Measurements from ENCODE around the gene BACH2. TPM values are rescaled to one million over a fixed set of nuclear protein-coding genes. Genes with fewer than 3 reads are reported as not detected.

BACH2 gene
- polyA plus RNA-seq, 1 donor from 2014 or later: 45.5 TPM

DNA sequence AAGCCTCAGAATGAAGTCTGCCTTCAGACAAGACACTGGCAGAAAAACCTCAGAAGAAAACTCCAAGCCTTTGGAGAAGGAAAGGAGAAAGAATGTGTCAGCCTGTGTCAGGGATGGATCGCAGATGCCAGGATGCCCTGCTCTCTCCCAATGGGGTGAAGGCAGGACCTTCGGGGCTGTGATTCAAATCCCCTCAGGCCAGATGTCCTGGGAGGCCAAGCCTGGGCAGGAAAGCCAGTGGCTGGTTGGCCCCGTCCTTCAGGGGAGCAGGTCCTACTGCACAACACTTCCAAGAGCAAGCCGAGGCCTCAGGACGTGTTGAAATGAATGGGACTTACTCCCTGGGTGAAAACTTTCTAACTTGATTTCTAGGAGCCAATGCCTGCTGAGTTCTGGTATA is 365.9 kb downstream of the BACH2 start:
- no peak overlapping the region for H2AFZ ChIP-seq (ENCODE audit: low read depth, low read length)
- H3K9ac ChIP-seq (ENCODE audit: low read length): no peak overlapping the region
- H3K4me3 ChIP-seq (ENCODE audit: low read length): no peak overlapping the region
- H4K20me1 ChIP-seq (ENCODE audit: insufficient read depth): no peaks in the 10 kb centered on the region
- no peaks in the 10 kb centered on the region for H3K36me3 ChIP-seq (ENCODE audit: insufficient read depth, low read length)
- no peak overlapping the region for H3K4me2 ChIP-seq (ENCODE audit: low read length)
- H3K27ac ChIP-seq (ENCODE audit: low read length): no peak overlapping the region
- H3K9me2 ChIP-seq (ENCODE audit: insufficient read depth, low read length): no peaks in the 10 kb centered on the region
- TF ChIP-seq TAF1 (IDR thresholded peaks at IDR 0.05; ENCODE audit: low read depth) (no peak), EP300 (conservative IDR thresholded peaks at IDR 0.05; ENCODE audit: poor library complexity, severe bottlenecking) (no peak), EZH2 (IDR thresholded peaks at IDR 0.05; ENCODE audit: borderline replicate concordance, insufficient read depth, low read length, poor library complexity, severe bottlenecking) (no peak), RAD21 (conservative IDR thresholded peaks at IDR 0.05) (no peak), POLR2AphosphoS5 (IDR thresholded peaks at IDR 0.05) (no peak), SMC3 (conservative IDR thresholded peaks at IDR 0.05; ENCODE audit: poor library complexity) (no peak), MXI1 (conservative IDR thresholded peaks at IDR 0.05; ENCODE audit: poor library complexity, severe bottlenecking) (no peak)
- TF ChIP-seq, protein P1, sequence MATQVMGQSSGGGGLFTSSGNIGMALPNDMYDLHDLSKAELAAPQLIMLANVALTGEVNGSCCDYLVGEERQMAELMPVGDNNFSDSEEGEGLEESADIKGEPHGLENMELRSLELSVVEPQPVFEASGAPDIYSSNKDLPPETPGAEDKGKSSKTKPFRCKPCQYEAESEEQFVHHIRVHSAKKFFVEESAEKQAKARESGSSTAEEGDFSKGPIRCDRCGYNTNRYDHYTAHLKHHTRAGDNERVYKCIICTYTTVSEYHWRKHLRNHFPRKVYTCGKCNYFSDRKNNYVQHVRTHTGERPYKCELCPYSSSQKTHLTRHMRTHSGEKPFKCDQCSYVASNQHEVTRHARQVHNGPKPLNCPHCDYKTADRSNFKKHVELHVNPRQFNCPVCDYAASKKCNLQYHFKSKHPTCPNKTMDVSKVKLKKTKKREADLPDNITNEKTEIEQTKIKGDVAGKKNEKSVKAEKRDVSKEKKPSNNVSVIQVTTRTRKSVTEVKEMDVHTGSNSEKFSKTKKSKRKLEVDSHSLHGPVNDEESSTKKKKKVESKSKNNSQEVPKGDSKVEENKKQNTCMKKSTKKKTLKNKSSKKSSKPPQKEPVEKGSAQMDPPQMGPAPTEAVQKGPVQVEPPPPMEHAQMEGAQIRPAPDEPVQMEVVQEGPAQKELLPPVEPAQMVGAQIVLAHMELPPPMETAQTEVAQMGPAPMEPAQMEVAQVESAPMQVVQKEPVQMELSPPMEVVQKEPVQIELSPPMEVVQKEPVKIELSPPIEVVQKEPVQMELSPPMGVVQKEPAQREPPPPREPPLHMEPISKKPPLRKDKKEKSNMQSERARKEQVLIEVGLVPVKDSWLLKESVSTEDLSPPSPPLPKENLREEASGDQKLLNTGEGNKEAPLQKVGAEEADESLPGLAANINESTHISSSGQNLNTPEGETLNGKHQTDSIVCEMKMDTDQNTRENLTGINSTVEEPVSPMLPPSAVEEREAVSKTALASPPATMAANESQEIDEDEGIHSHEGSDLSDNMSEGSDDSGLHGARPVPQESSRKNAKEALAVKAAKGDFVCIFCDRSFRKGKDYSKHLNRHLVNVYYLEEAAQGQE (IDR thresholded peaks at IDR 0.05; ENCODE audit: borderline replicate concordance): no peak
- TF ChIP-seq, protein P2, sequence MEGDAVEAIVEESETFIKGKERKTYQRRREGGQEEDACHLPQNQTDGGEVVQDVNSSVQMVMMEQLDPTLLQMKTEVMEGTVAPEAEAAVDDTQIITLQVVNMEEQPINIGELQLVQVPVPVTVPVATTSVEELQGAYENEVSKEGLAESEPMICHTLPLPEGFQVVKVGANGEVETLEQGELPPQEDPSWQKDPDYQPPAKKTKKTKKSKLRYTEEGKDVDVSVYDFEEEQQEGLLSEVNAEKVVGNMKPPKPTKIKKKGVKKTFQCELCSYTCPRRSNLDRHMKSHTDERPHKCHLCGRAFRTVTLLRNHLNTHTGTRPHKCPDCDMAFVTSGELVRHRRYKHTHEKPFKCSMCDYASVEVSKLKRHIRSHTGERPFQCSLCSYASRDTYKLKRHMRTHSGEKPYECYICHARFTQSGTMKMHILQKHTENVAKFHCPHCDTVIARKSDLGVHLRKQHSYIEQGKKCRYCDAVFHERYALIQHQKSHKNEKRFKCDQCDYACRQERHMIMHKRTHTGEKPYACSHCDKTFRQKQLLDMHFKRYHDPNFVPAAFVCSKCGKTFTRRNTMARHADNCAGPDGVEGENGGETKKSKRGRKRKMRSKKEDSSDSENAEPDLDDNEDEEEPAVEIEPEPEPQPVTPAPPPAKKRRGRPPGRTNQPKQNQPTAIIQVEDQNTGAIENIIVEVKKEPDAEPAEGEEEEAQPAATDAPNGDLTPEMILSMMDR (IDR thresholded peaks at IDR 0.05; ENCODE audit: poor library complexity, severe bottlenecking): no peak
- H3F3A ChIP-seq (ENCODE audit: insufficient read depth, low read length, poor library complexity, severe bottlenecking): no peaks in the 10 kb centered on the region
- no peaks in the 10 kb centered on the region for H3K27me3 ChIP-seq (ENCODE audit: insufficient read depth, low read depth, low read length)
- H3K79me2 ChIP-seq (replicated peaks; ENCODE audit: insufficient read depth, low read length): no peaks in the 10 kb centered on the region
- H3K9me3 ChIP-seq (ENCODE audit: low read length): no peaks in the 10 kb centered on the region

DNA sequence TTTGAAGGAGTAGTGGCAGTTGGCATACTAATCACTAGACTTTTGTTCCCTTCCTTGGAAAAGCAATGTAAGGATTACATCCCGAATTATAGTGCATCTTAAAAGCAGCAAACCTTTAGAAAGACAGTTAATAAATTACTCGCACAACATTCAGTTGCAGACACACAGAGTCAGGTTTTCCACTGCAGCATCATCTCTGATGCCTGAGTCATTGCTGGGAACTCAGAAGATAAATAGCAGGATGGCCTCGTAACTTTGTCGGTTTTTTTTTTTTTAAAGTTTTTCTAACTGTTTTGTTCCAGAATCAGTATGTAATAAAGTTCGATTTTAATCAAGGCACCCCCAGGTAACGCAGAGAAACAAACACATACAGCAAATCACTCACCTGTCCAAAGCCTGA is 368.0 kb downstream of the BACH2 start:
- Histone ChIP-seq H3K27ac (ENCODE audit: low read length) (no peak overlapping the region), H3F3A (ENCODE audit: insufficient read depth, low read length, poor library complexity, severe bottlenecking) (no peaks in the 10 kb centered on the region), H3K36me3 (ENCODE audit: insufficient read depth, low read length) (no peaks in the 10 kb centered on the region), H2AFZ (ENCODE audit: low read depth, low read length) (no peak overlapping the region), H3K79me2 (replicated peaks; ENCODE audit: insufficient read depth, low read length) (no peaks in the 10 kb centered on the region), H3K4me2 (ENCODE audit: low read length) (no peak overlapping the region), H3K4me3 (ENCODE audit: low read length) (no peak overlapping the region), H4K20me1 (ENCODE audit: insufficient read depth) (no peaks in the 10 kb centered on the region), H3K27me3 (ENCODE audit: insufficient read depth, low read depth, low read length) (no peaks in the 10 kb centered on the region), H3K9me3 (ENCODE audit: low read length) (no peaks in the 10 kb centered on the region), H3K9me2 (ENCODE audit: insufficient read depth, low read length) (no peaks in the 10 kb centered on the region), H3K9ac (ENCODE audit: low read length) (no peak overlapping the region)
- TF ChIP-seq TAF1 (IDR thresholded peaks at IDR 0.05; ENCODE audit: low read depth) (no peak), EP300 (conservative IDR thresholded peaks at IDR 0.05; ENCODE audit: poor library complexity, severe bottlenecking) (no peak), POLR2AphosphoS5 (IDR thresholded peaks at IDR 0.05) (no peak), EZH2 (IDR thresholded peaks at IDR 0.05; ENCODE audit: borderline replicate concordance, insufficient read depth, low read length, poor library complexity, severe bottlenecking) (no peak), RAD21 (conservative IDR thresholded peaks at IDR 0.05) (no peak)
- TF ChIP-seq, protein P1 (IDR thresholded peaks at IDR 0.05; ENCODE audit: borderline replicate concordance): no peak
